Prostate gland (tissue), 2 donors: ENCODE data around the gene FUNDC1.
"Not testable (repeated sequence)": the region's sequence is repeated elsewhere in the genome, so short reads cannot be mapped to it uniquely, and the experiment has no call there.

Experiments
- POLR2AphosphoS5 ChIP-seq: sonication (generic); formaldehyde crosslinking; IDR thresholded peaks from one replicate; pipeline ENCODE4 v1.6.1; 2017; ENCODE audit warnings: antibody characterized with exemption
- TF ChIP-seq, protein P1 (sequence below), 4 experiments: fragments of 200-600 bp in 2 of 4; fragments of 450-650 bp in 2 of 4; sonication (generic) in 2 of 4; IDR thresholded peaks; 1 replicate in 3 of 4; 2 replicates in 1 of 4; pipeline ENCODE4 v1.5.1; 2016 to 2019; ENCODE audit warnings: antibody characterized with exemption in 4 of 4, mild to moderate bottlenecking in 2 of 4, moderate library complexity in 2 of 4

DNA sequence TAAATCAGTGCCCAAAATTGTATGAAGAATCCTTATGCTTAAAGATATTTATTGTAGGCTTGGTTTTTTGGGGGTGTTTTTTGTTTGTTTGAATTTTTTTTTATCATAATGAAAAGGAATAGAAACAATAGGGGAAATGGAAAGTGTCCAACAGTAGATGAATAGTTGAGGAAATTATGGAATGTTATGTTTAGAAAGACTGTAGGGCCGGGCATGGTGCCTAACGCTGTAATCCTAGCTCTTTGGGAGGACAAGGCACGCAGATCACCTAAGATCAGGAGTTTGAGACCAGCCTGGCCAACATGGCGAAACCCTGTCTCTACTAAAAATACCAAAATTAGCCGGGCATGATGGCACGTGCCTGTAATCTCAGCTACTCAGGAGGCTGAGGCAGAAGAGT is 19.2 kb upstream of the FUNDC1 start:
- TF ChIP-seq, protein P1, sequence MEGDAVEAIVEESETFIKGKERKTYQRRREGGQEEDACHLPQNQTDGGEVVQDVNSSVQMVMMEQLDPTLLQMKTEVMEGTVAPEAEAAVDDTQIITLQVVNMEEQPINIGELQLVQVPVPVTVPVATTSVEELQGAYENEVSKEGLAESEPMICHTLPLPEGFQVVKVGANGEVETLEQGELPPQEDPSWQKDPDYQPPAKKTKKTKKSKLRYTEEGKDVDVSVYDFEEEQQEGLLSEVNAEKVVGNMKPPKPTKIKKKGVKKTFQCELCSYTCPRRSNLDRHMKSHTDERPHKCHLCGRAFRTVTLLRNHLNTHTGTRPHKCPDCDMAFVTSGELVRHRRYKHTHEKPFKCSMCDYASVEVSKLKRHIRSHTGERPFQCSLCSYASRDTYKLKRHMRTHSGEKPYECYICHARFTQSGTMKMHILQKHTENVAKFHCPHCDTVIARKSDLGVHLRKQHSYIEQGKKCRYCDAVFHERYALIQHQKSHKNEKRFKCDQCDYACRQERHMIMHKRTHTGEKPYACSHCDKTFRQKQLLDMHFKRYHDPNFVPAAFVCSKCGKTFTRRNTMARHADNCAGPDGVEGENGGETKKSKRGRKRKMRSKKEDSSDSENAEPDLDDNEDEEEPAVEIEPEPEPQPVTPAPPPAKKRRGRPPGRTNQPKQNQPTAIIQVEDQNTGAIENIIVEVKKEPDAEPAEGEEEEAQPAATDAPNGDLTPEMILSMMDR (IDR thresholded peaks at IDR 0.05) = not testable (repeated sequence)
- TF ChIP-seq POLR2AphosphoS5 = not testable (repeated sequence)
